Osteoblast (primary cell): ENCODE data around the gene SPTLC2. TPM values are rescaled to one million over a fixed set of nuclear protein-coding genes. Genes with fewer than 3 reads are reported as not detected.

Experiments
- DNase-seq: peaks from one replicate; pipeline ENCODE4 v3.0.0; 2011; ENCODE audit warnings: low spot score, mixed read lengths; ENCODE audit not compliant: insufficient read length; ENCODE audit errors: missing footprints
- H2AFZ ChIP-seq: 2 replicates; pipeline ENCODE4 v1.6.0; 2011; ENCODE audit warnings: mild to moderate bottlenecking, low read length
- H3K27ac ChIP-seq: 2 replicates; pipeline ENCODE4 v1.5.1; 2011; ENCODE audit warnings: mild to moderate bottlenecking, low read depth, low read length, moderate library complexity
- H3K27me3 ChIP-seq: 2 replicates; pipeline ENCODE4 v1.6.0; 2012; ENCODE audit warnings: mild to moderate bottlenecking, control low read depth, inconsistent platforms, low read length, moderate library complexity; ENCODE audit not compliant: insufficient read depth
- H3K36me3 ChIP-seq: 2 replicates; pipeline ENCODE4 v1.5.1; 2011; ENCODE audit warnings: mild to moderate bottlenecking, low read length, control low read depth, moderate library complexity; ENCODE audit not compliant: insufficient read depth
- H3K4me1 ChIP-seq: 2 replicates; pipeline ENCODE4 v1.5.1; 2011; ENCODE audit warnings: mild to moderate bottlenecking, low read length, control low read depth, moderate library complexity; ENCODE audit not compliant: insufficient read depth
- H3K4me2 ChIP-seq: 2 replicates; pipeline ENCODE4 v1.6.0; 2011; ENCODE audit warnings: mild to moderate bottlenecking, low read length; ENCODE audit not compliant: insufficient read depth
- H3K4me3 ChIP-seq: fragments of 200-600 bp; sonication (generic); 3 replicates; pipeline ENCODE4 v1.5.1; 2012; ENCODE audit warnings: mild to moderate bottlenecking, low read length, inconsistent platforms; ENCODE audit not compliant: insufficient read depth
- H3K79me2 ChIP-seq: 2 replicates; pipeline ENCODE4 v1.6.0; 2012; ENCODE audit warnings: mild to moderate bottlenecking, low read length, control low read depth, inconsistent platforms; ENCODE audit not compliant: insufficient read depth
- H3K9me3 ChIP-seq: 2 replicates; pipeline ENCODE4 v1.5.1; 2011; ENCODE audit warnings: low read depth, low read length, control low read depth
- H4K20me1 ChIP-seq: 2 replicates; pipeline ENCODE4 v1.6.0; 2012; ENCODE audit warnings: mild to moderate bottlenecking, low read length, control low read depth; ENCODE audit not compliant: insufficient read depth
- CTCF ChIP-seq: IDR thresholded peaks from 2 replicates; pipeline ENCODE4 v1.5.1; 2011; ENCODE audit warnings: mild to moderate bottlenecking, low read depth, low read length, moderate library complexity; ENCODE audit errors: extremely low read depth
- total RNA-seq: library from RNA; depleted of rRNA; stranded (reverse); fragments of >200 nt; gene quantifications from 2 replicates; pipeline ENCODE4 v1.2.3, GENCODE V29; 2012

Gene SPTLC2
- total RNA-seq, 1 donor: 59.0 TPM

- Histone ChIP-seq H3K4me1 (no peaks in the 10 kb centered on the region), H3K4me3 (no peak overlapping the region), H4K20me1 (peaks cover 5% of the 10 kb centered on the region), H2AFZ (no peak overlapping the region), H3K27me3 (no peaks in the 10 kb centered on the region), H3K4me2 (no peak overlapping the region), H3K79me2 (no peaks in the 10 kb centered on the region), H3K9me3 (no peaks in the 10 kb centered on the region), H3K36me3 (peaks cover 36% of the 10 kb centered on the region), H3K27ac (no peak overlapping the region)
- DNase-seq: no peak
- no peak for TF ChIP-seq CTCF
Measured at GRCh38 chr14:77511486-77512162, 104.8 kb downstream of the SPTLC2 start.

- H4K20me1 ChIP-seq: peaks cover 1% of the 10 kb centered on the region
Measured at GRCh38 chr14:77509366-77509765, 107.1 kb downstream of the SPTLC2 start.

GRCh38 chr14:77508876-77509275 lies 107.6 kb downstream of the SPTLC2 start:
- no peaks in the 10 kb centered on the region for H3K9me3 ChIP-seq
- TF ChIP-seq CTCF: no peak
- no peaks in the 10 kb centered on the region for H4K20me1 ChIP-seq
- H3K79me2 ChIP-seq: no peaks in the 10 kb centered on the region
- no peak for DNase-seq
- no peak overlapping the region for H3K4me3 ChIP-seq
- H3K4me2 ChIP-seq: no peak overlapping the region
- H3K4me1 ChIP-seq: no peaks in the 10 kb centered on the region
- H2AFZ ChIP-seq: no peak overlapping the region
- peaks cover 26% of the 10 kb centered on the region for H3K36me3 ChIP-seq
- H3K27me3 ChIP-seq: no peaks in the 10 kb centered on the region
- peak overlapping the region; percentile 43 for H3K27ac ChIP-seq

More at GRCh38 chr14:77509366-77509765, 107.1 kb downstream of the SPTLC2 start:
- H3K9me3 ChIP-seq: no peaks in the 10 kb centered on the region
- no peaks in the 10 kb centered on the region for H3K27me3 ChIP-seq
- no peak overlapping the region for H3K4me3 ChIP-seq
- H3K36me3 ChIP-seq: peaks cover 31% of the 10 kb centered on the region
- H3K4me2 ChIP-seq: no peak overlapping the region
- no peak overlapping the region for H3K27ac ChIP-seq
- no peak overlapping the region for H2AFZ ChIP-seq
- no peak for TF ChIP-seq CTCF
- no peak for DNase-seq
- H3K4me1 ChIP-seq: no peaks in the 10 kb centered on the region
- H3K79me2 ChIP-seq: no peaks in the 10 kb centered on the region

- Histone ChIP-seq H3K27me3 (no peaks in the 10 kb centered on the region), H4K20me1 (no peaks in the 10 kb centered on the region), H3K9me3 (no peaks in the 10 kb centered on the region), H3K79me2 (no peaks in the 10 kb centered on the region), H3K27ac (peak overlapping the region; percentile 43), H2AFZ (no peak overlapping the region), H3K4me3 (no peak overlapping the region), H3K36me3 (peaks cover 25% of the 10 kb centered on the region), H3K4me1 (no peaks in the 10 kb centered on the region), H3K4me2 (no peak overlapping the region)
- TF ChIP-seq CTCF: no peak
- peak; percentile 73 for DNase-seq
Measured at GRCh38 chr14:77508249-77508648, 108.2 kb downstream of the SPTLC2 start.
